Activated CD4-positive, CD25-positive, alpha-beta regulatory T cell (primary cell): ENCODE measurements around the gene TCF4.

ENCODE experiments used
- DNase-seq, 4 experiments: peaks; one replicate each; lab custom pipeline; 2025; lab: John Stamatoyannopoulos, UW

The TCF4 gene

DNA sequence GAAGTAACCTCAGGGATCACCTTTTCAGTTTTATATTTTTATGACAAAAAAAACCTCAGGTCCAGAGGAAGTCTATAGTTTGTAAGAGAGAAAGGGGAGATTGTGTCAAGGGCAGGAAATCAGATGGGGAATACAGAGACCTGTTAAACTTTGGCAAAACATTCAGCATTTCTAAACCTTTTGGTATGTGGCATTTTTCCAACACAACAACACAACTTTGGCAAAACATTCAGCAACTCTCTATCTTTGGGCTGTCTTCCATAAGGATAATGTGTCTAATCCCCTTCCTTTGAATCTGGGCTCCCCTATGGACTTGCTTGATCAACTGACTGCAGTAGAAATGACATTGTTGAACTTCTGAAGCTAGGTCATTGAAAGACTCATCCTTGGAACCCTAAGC lies 408.2 kb downstream of the TCF4 start:
- DNase-seq = no peak

GRCh38 chr18:55179425-55179824 lies 408.6 kb downstream of the TCF4 start:
- DNase-seq = no peak

- DNase-seq = no peak
Observed at GRCh38 chr18:55173291-55173690, 414.7 kb downstream of the TCF4 start.
